ENCODE results near the gene FTH1.
"Not testable (repeated sequence)": the region's sequence is repeated elsewhere in the genome, so short reads cannot be mapped to it uniquely, and the experiment has no call there.

The FTH1 gene

DNA sequence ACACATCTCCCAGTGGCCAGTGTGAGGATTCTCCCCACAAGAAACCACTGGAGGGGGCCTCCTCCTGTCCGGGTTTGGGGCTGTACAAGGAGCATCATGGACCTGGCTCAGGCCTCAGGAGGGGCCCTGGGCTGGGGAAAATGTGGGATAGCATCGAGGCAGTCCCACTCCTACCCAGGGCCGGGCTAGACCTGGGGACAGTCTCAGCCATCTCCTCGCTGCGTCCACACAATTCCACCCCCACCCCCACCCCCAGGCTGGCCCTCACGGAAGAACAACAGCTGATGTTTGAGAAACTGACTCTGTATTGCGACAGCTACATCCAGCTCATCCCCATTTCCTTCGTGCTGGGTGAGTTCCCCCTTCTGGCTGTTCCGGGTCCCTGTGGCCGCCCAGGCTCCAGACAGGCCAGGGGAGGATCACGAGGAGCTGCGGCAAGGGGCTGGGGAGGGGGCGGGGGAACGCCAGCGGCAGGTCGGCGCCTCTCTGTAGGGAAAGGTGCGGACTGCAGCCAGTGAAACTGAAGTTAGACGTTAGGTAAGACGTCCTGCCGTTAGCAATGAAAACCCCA, 12.5 kb downstream of the FTH1 start:
- Histone ChIP-seq H3K27me3 (no peaks in the 10 kb centered on the region), H3K4me3 (ENCODE audit: low read depth in 1 of 2, low read length in 1 of 2) (peak overlapping the region; percentile 78 to 85), H3K36me3 (peaks cover 36% of the 10 kb centered on the region), H3K4me1 (ENCODE audit: control insufficient read depth in 1 of 2, insufficient read depth in 1 of 2, low read depth in 1 of 2, low read length in 1 of 2) (peaks cover 62 to 68% of the 10 kb centered on the region in 2 experiments), H3K27ac (peak overlapping the region; percentile 95), H3K9me3 (no peaks in the 10 kb centered on the region)
- TF ChIP-seq CTCF (IDR thresholded peaks at IDR 0.05), result peak; percentile 81

DNA sequence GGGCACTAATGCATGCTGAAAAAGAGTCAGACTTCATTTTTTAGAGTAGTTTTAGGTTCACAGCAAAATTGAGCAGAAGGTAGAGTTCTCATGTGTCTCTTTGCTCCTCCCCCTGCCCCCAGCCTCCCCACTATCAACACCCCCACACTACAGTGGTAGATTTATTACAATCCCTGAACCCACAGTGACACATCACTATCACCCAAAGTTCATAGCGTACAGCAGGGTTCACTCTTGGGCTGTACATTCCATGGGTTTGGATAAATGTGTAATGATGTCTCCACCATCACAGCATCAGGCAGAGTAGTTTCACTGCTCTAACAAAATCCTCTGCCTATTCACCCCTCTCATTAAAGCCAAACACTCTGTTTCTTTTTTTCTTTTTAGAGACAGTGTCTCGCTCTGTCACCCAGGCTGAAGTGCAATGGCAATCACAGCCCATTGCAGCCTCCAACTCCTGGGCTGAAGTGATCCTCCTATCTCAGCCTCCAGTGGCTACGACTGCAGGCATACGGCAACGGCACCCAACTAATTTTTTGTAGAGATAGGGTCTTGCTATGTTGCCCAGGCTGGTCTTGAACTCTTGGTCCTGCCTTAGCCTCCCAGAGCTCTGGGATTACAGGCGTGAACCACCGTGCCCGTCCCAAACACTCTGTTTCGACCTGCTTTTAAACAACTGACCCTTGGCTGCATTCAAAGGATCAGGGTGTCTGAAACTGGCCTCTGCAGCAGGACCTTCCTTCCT, 13.2 kb downstream of the FTH1 start:
- Histone ChIP-seq H3K4me3 (ENCODE audit: low read depth in 1 of 2, low read length in 1 of 2) (peak overlapping the region; percentile 78 to 85), H3K27me3 (no peaks in the 10 kb centered on the region), H3K4me1 (ENCODE audit: control insufficient read depth in 1 of 2, insufficient read depth in 1 of 2, low read depth in 1 of 2, low read length in 1 of 2) (peaks cover 62 to 68% of the 10 kb centered on the region in 2 experiments), H3K36me3 (peaks cover 30% of the 10 kb centered on the region), H3K9me3 (no peaks in the 10 kb centered on the region), H3K27ac (peak overlapping the region; percentile 95)
- no peak for TF ChIP-seq CTCF (IDR thresholded peaks at IDR 0.05)

GRCh38 chr11:61953632-61954031, 13.8 kb downstream of the FTH1 start:
- H3K27me3 ChIP-seq, H3K9me3 ChIP-seq: not testable (repeated sequence)
- Histone ChIP-seq H3K4me3 (ENCODE audit: low read depth in 1 of 2, low read length in 1 of 2) (peak overlapping the region; percentile 78 to 85), H3K27ac (peak overlapping the region; percentile 95), H3K36me3 (peaks cover 23% of the 10 kb centered on the region), H3K4me1 (ENCODE audit: control insufficient read depth in 1 of 2, insufficient read depth in 1 of 2, low read depth in 1 of 2, low read length in 1 of 2) (peaks cover 58 to 65% of the 10 kb centered on the region in 2 experiments)

DNA sequence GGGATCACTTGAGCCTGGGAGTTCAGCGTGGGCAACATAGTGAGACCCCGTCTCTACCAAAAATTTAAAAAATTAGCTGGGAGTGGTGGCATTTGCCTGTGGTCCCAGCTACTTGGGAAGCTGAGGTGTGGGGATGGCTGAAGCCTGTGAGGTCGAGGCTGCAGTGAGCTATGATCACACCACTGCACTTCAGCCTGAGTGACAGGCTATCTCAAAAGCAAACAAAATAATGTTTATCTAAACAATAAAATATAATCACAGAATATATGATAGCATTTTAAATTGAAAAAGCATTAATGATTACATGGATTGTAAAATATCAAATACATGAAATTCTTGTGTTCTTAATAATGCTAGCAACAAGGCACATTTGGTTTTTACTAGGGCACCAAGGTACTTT, 14.6 kb downstream of the FTH1 start:
- no peaks in the 10 kb centered on the region for H3K9me3 ChIP-seq
- peaks cover 16% of the 10 kb centered on the region for H3K36me3 ChIP-seq
- no peak for TF ChIP-seq CTCF (IDR thresholded peaks at IDR 0.05)
- no peaks in the 10 kb centered on the region for H3K27me3 ChIP-seq
- no peak overlapping the region for H3K4me3 ChIP-seq (ENCODE audit: low read depth in 1 of 2, low read length in 1 of 2)
- H3K4me1 ChIP-seq (ENCODE audit: control insufficient read depth in 1 of 2, insufficient read depth in 1 of 2, low read depth in 1 of 2, low read length in 1 of 2), result peaks cover 50 to 58% of the 10 kb centered on the region in 2 experiments
- peak overlapping the region; percentile 95 for H3K27ac ChIP-seq

- H3K4me1 ChIP-seq (ENCODE audit: control insufficient read depth in 1 of 2, insufficient read depth in 1 of 2, low read depth in 1 of 2, low read length in 1 of 2), result peaks cover 37 to 49% of the 10 kb centered on the region in 2 experiments
- no peaks in the 10 kb centered on the region for H3K9me3 ChIP-seq
- H3K4me3 ChIP-seq (ENCODE audit: low read depth in 1 of 2, low read length in 1 of 2), result no peak overlapping the region
- peaks cover 3% of the 10 kb centered on the region for H3K36me3 ChIP-seq
- no peak for TF ChIP-seq CTCF (IDR thresholded peaks at IDR 0.05)
- H3K27me3 ChIP-seq, result no peaks in the 10 kb centered on the region
- H3K27ac ChIP-seq, result peak overlapping the region; percentile 17
Measured at GRCh38 chr11:61951484-61952135, 15.8 kb downstream of the FTH1 start.
